ENCODE data around the gene SACS. TPM values are rescaled to one million over a fixed set of nuclear protein-coding genes. Genes with fewer than 3 reads are reported as not detected.

The SACS gene
- total and polyA plus RNA-seq, 4 donors = 0.50 to 7.2 (median 2.9) TPM

- TF ChIP-seq CTCF (IDR thresholded peaks at IDR 0.05; ENCODE audit: low read depth, low read length, missing input control) = no peak
- TF ChIP-seq SP1 (IDR thresholded peaks at IDR 0.05) = no peak
- TF ChIP-seq REST (IDR thresholded peaks at IDR 0.05) = no peak
- no peak for TF ChIP-seq NR2F2 (IDR thresholded peaks at IDR 0.05)
- TF ChIP-seq HNF4G (IDR thresholded peaks at IDR 0.05) = no peak
- TF ChIP-seq JUND (IDR thresholded peaks at IDR 0.05) = no peak
- TF ChIP-seq GABPA (IDR thresholded peaks at IDR 0.05 in 1 of 2, conservative IDR thresholded peaks at IDR 0.05 in 1 of 2) = no peak
- no peak for TF ChIP-seq ATF3 (IDR thresholded peaks at IDR 0.05)
- no peak for TF ChIP-seq RXRA (IDR thresholded peaks at IDR 0.05)
- no peak for TF ChIP-seq MAX (IDR thresholded peaks at IDR 0.05)
- TF ChIP-seq ZBTB33 (IDR thresholded peaks at IDR 0.05) = no peak
- no peak overlapping the region for H3K4me3 ChIP-seq (ENCODE audit: low read depth in 1 of 3, low read length in 3 of 3)
- H3K27ac ChIP-seq (ENCODE audit: low read depth in 1 of 2, low read length in 2 of 2) = no peak overlapping the region
- WGBS = 89% methylated on average over 1 of the region's 1 CpG
- no peak for DNase-seq (ENCODE audit: low spot score)
- H3K27me3 ChIP-seq (ENCODE audit: control insufficient read depth in 4 of 4, insufficient read depth in 4 of 4, low read length in 3 of 4) = no peaks in the 10 kb centered on the region
- no peak overlapping the region for H3K9ac ChIP-seq (ENCODE audit: low read depth in 1 of 2, low read length in 2 of 2)
- H3K36me3 ChIP-seq (ENCODE audit: control insufficient read depth in 4 of 4, insufficient read depth in 3 of 4, low read depth in 1 of 4, low read length in 3 of 4) = no peaks in the 10 kb centered on the region
- no peaks in the 10 kb centered on the region for H3K9me3 ChIP-seq (ENCODE audit: control insufficient read depth in 4 of 4, low read length in 3 of 4)
- no peaks in the 10 kb centered on the region for H3K4me1 ChIP-seq (ENCODE audit: control insufficient read depth in 4 of 4, insufficient read depth in 4 of 4, low read length in 3 of 4)
These were observed 144.9 kb downstream of the SACS start for GRCh38 chr13:23288564-23288963.

GRCh38 chr13:23279321-23279720 lies 154.2 kb downstream of the SACS start:
- Histone ChIP-seq H3K27me3 (ENCODE audit: control insufficient read depth in 4 of 4, insufficient read depth in 4 of 4, low read length in 3 of 4) (no peaks in the 10 kb centered on the region), H3K9me3 (ENCODE audit: control insufficient read depth in 4 of 4, low read length in 3 of 4) (peaks cover 0 to 5% (median 0%) of the 10 kb centered on the region in 4 donors), H3K9ac (ENCODE audit: low read depth in 1 of 2, low read length in 2 of 2) (no peak overlapping the region), H3K36me3 (ENCODE audit: control insufficient read depth in 4 of 4, insufficient read depth in 3 of 4, low read depth in 1 of 4, low read length in 3 of 4) (no peaks in the 10 kb centered on the region), H3K4me1 (ENCODE audit: control insufficient read depth in 4 of 4, insufficient read depth in 4 of 4, low read length in 3 of 4) (no peaks in the 10 kb centered on the region), H3K27ac (ENCODE audit: low read depth in 1 of 2, low read length in 2 of 2) (no peak overlapping the region), H3K4me3 (ENCODE audit: low read depth in 1 of 3, low read length in 3 of 3) (no peak overlapping the region)
- DNase-seq (ENCODE audit: low spot score) = no peak
- 65% methylated on average over 5 of the region's 5 CpGs for WGBS
- TF ChIP-seq RXRA (IDR thresholded peaks at IDR 0.05) (no peak), FOXA1 (IDR thresholded peaks at IDR 0.05) (no peak), MAX (IDR thresholded peaks at IDR 0.05) (no peak), TAF1 (conservative IDR thresholded peaks at IDR 0.05) (no peak), FOXA2 (IDR thresholded peaks at IDR 0.05) (no peak), GABPA (IDR thresholded peaks at IDR 0.05 in 1 of 2, conservative IDR thresholded peaks at IDR 0.05 in 1 of 2) (no peak), HNF4A (conservative IDR thresholded peaks at IDR 0.05) (no peak), HNF4G (IDR thresholded peaks at IDR 0.05) (no peak), RAD21 (IDR thresholded peaks at IDR 0.05) (no peak)

Other genes with a start within 250 kb of the SACS start
- gene TNFRSF19, start 136.7 kb upstream of the SACS start, total RNA-seq = 1 to 10 TPM; 1.5 to 2.8 TPM
- under 1 TPM; 0.27 to 0.32 TPM for gene TNFRSF19, start 136.7 kb upstream of the SACS start, polyA plus RNA-seq

Data from liver (tissue), 9 donors.